Trophoblast cell (in vitro differentiated cells and primary cell): ENCODE measurements around the gene GPR152.

ENCODE experiments used
- DNase-seq, 2 donors: peaks; one replicate each; pipeline ENCODE4 v3.0.0-alpha.2; 2016
- H2AFZ ChIP-seq: 2 replicates; pipeline ENCODE4 v1.6.1; 2013; ENCODE audit warnings: low read length, moderate library complexity, mild to moderate bottlenecking; ENCODE audit not compliant: insufficient read depth, poor library complexity
- H2AK5ac ChIP-seq: 2 replicates; pipeline ENCODE4 v1.6.1; 2013; ENCODE audit warnings: mild to moderate bottlenecking, low read length
- H2BK120ac ChIP-seq: 2 replicates; pipeline ENCODE4 v1.6.1; 2013; ENCODE audit warnings: low read length, mild to moderate bottlenecking, moderate library complexity; ENCODE audit not compliant: insufficient read depth, poor library complexity
- H2BK12ac ChIP-seq: 2 replicates; pipeline ENCODE4 v1.6.1; 2013; ENCODE audit warnings: mild to moderate bottlenecking, low read length, moderate library complexity
- H2BK5ac ChIP-seq: 2 replicates; pipeline ENCODE4 v1.6.1; 2013; ENCODE audit warnings: low read length, low read depth, moderate library complexity, mild to moderate bottlenecking; ENCODE audit not compliant: poor library complexity
- H3K14ac ChIP-seq: 2 replicates; pipeline ENCODE4 v1.6.1; 2013; ENCODE audit warnings: mild to moderate bottlenecking, low read length
- H3K18ac ChIP-seq: 2 replicates; pipeline ENCODE4 v1.6.1; 2013; ENCODE audit warnings: mild to moderate bottlenecking, low read length
- H3K23ac ChIP-seq: 2 replicates; pipeline ENCODE4 v1.6.1; 2013; ENCODE audit warnings: low read length
- H3K27ac ChIP-seq: 2 replicates; pipeline ENCODE4 v1.5.1; 2013; ENCODE audit warnings: low read depth, mild to moderate bottlenecking, inconsistent platforms, low read length, moderate library complexity
- H3K27me3 ChIP-seq: 2 replicates; pipeline ENCODE4 v1.6.1; 2013; ENCODE audit warnings: inconsistent platforms, mild to moderate bottlenecking, low read length, moderate library complexity; ENCODE audit not compliant: insufficient read depth
- H3K36me3 ChIP-seq, 2 experiments: 1 replicate in 1 of 2; 2 replicates in 1 of 2; pipeline ENCODE4 v1.6.1; 2013; ENCODE audit warnings: low read length in 2 of 2, mild to moderate bottlenecking in 2 of 2, moderate library complexity in 1 of 2; ENCODE audit not compliant: insufficient read depth in 2 of 2, control insufficient read depth in 1 of 2
- H3K4ac ChIP-seq: 2 replicates; pipeline ENCODE4 v1.6.1; 2013; ENCODE audit warnings: low read depth, mild to moderate bottlenecking, low read length, moderate library complexity
- H3K4me1 ChIP-seq, 2 experiments: 1 replicate in 1 of 2; 2 replicates in 1 of 2; pipeline ENCODE4 v1.6.1; 2013; ENCODE audit warnings: low read length in 2 of 2, mild to moderate bottlenecking in 2 of 2, moderate library complexity in 1 of 2; ENCODE audit not compliant: insufficient read depth in 2 of 2, control insufficient read depth in 1 of 2
- H3K4me2 ChIP-seq: 2 replicates; pipeline ENCODE4 v1.6.1; 2013; ENCODE audit warnings: inconsistent platforms, mild to moderate bottlenecking, low read length, moderate library complexity
- H3K4me3 ChIP-seq: 2 replicates; pipeline ENCODE4 v1.5.1; 2013; ENCODE audit warnings: mild to moderate bottlenecking, low read depth, low read length, inconsistent platforms
- H3K79me1 ChIP-seq: one replicate; pipeline ENCODE4 v1.6.1; 2013; ENCODE audit warnings: low read length
- H3K79me2 ChIP-seq: 2 replicates; pipeline ENCODE4 v1.6.1; 2013; ENCODE audit warnings: low read length, mild to moderate bottlenecking; ENCODE audit not compliant: control insufficient read depth, insufficient read depth, poor library complexity
- H3K9ac ChIP-seq: 2 replicates; pipeline ENCODE4 v1.6.1; 2013; ENCODE audit warnings: mild to moderate bottlenecking, low read length
- H3K9me3 ChIP-seq: 2 replicates; pipeline ENCODE4 v1.6.1; 2013; ENCODE audit warnings: low read depth, mild to moderate bottlenecking, control low read depth, inconsistent platforms, low read length; ENCODE audit not compliant: insufficient read depth
- H4K12ac ChIP-seq: 2 replicates; pipeline ENCODE4 v1.6.1; 2013; ENCODE audit warnings: low read depth, mild to moderate bottlenecking, low read length, moderate library complexity
- H4K8ac ChIP-seq: 2 replicates; pipeline ENCODE4 v1.6.1; 2013; ENCODE audit warnings: low read depth, mild to moderate bottlenecking, low read length, moderate library complexity
- H4K91ac ChIP-seq: one replicate; pipeline ENCODE4 v1.6.1; 2013; ENCODE audit warnings: low read depth, mild to moderate bottlenecking, low read length, moderate library complexity
- WGBS: extraction: QIAGEN DNeasy Blood & Tissue Kit; methylation state at CpG from one replicate; pipeline ENCODE4 v1.1.7; 2013; ENCODE audit warnings: missing lambda C conversion rate; ENCODE audit not compliant: insufficient read length, insufficient coverage; ENCODE audit errors: extremely low coverage; 5-methylcytosine and 5-hydroxymethylcytosine counted together

GPR152 gene

GRCh38 chr11:67434395-67434881 is 18.1 kb downstream of the GPR152 start:
- Histone ChIP-seq H3K4ac (no peak overlapping the region), H2BK5ac (no peak overlapping the region), H2BK120ac (no peak overlapping the region), H3K4me3 (no peak overlapping the region), H3K18ac (no peak overlapping the region), H3K36me3 (peaks cover 74 to 75% of the 10 kb centered on the region in 2 experiments), H3K4me2 (no peak overlapping the region), H3K14ac (no peak overlapping the region), H3K9ac (no peak overlapping the region), H3K27ac (no peak overlapping the region), H3K23ac (no peak overlapping the region), H3K79me2 (no peaks in the 10 kb centered on the region), H4K8ac (no peak overlapping the region), H3K79me1 (peaks cover 9% of the 10 kb centered on the region), H2BK12ac (no peak overlapping the region), H3K27me3 (no peaks in the 10 kb centered on the region), H3K4me1 (peaks cover 12 to 24% of the 10 kb centered on the region in 2 experiments), H2AFZ (no peak overlapping the region), H2AK5ac (no peak overlapping the region), H4K91ac (no peak overlapping the region), H3K9me3 (no peaks in the 10 kb centered on the region), H4K12ac (no peak overlapping the region)
- no CpG with 5 or more reads among the region's 23 CpGs for WGBS
- no peak for DNase-seq

GRCh38 chr11:67433536-67434394 is 18.8 kb downstream of the GPR152 start:
- Histone ChIP-seq H3K4me2 (no peak overlapping the region), H2AFZ (no peak overlapping the region), H3K4me1 (peaks cover 12 to 29% of the 10 kb centered on the region in 2 experiments), H3K27ac (no peak overlapping the region), H4K12ac (no peak overlapping the region), H3K36me3 (peaks cover 71 to 74% of the 10 kb centered on the region in 2 experiments), H3K9me3 (no peaks in the 10 kb centered on the region), H3K4ac (no peak overlapping the region), H2BK5ac (no peak overlapping the region), H3K9ac (no peak overlapping the region), H3K79me1 (peaks cover 10% of the 10 kb centered on the region), H4K91ac (no peak overlapping the region), H2BK120ac (no peak overlapping the region), H3K23ac (no peak overlapping the region), H3K79me2 (peaks cover under 1% of the 10 kb centered on the region), H3K4me3 (no peak overlapping the region), H4K8ac (no peak overlapping the region), H3K14ac (no peak overlapping the region), H2BK12ac (no peak overlapping the region), H3K18ac (no peak overlapping the region), H3K27me3 (no peaks in the 10 kb centered on the region), H2AK5ac (no peak overlapping the region)
- WGBS, result no CpG with 5 or more reads among the region's 22 CpGs
- DNase-seq, result no peak

- Histone ChIP-seq H3K14ac (no peak overlapping the region), H3K9ac (no peak overlapping the region), H4K8ac (no peak overlapping the region), H2BK12ac (no peak overlapping the region), H3K4me1 (peaks cover 12 to 30% of the 10 kb centered on the region in 2 experiments), H3K27me3 (no peaks in the 10 kb centered on the region), H2AK5ac (no peak overlapping the region), H2AFZ (no peak overlapping the region), H4K91ac (no peak overlapping the region), H3K27ac (no peak overlapping the region), H3K36me3 (peaks cover 64 to 66% of the 10 kb centered on the region in 2 experiments), H2BK5ac (no peak overlapping the region), H3K79me1 (peaks cover 17% of the 10 kb centered on the region), H2BK120ac (no peak overlapping the region), H3K18ac (no peak overlapping the region), H4K12ac (no peak overlapping the region), H3K9me3 (no peaks in the 10 kb centered on the region), H3K4ac (no peak overlapping the region), H3K4me3 (no peak overlapping the region), H3K4me2 (no peak overlapping the region), H3K79me2 (peaks cover 5% of the 10 kb centered on the region), H3K23ac (no peak overlapping the region)
- no CpG with 5 or more reads among the region's 22 CpGs for WGBS
- DNase-seq, result no peak
Observed at GRCh38 chr11:67432655-67433349, 19.7 kb downstream of the GPR152 start.

GRCh38 chr11:67431346-67432249 is 20.9 kb downstream of the GPR152 start:
- Histone ChIP-seq H3K23ac (no peak overlapping the region), H3K9ac (no peak overlapping the region), H2BK5ac (no peak overlapping the region), H3K27me3 (no peaks in the 10 kb centered on the region), H3K4me1 (peaks cover 6 to 22% of the 10 kb centered on the region in 2 experiments), H3K18ac (no peak overlapping the region), H3K79me2 (peaks cover 5% of the 10 kb centered on the region), H3K14ac (no peak overlapping the region), H2BK12ac (no peak overlapping the region), H3K4me3 (no peak overlapping the region), H3K27ac (no peak overlapping the region), H3K4me2 (no peak overlapping the region), H3K9me3 (no peaks in the 10 kb centered on the region), H2AFZ (no peak overlapping the region), H2AK5ac (no peak overlapping the region), H4K12ac (no peak overlapping the region), H3K4ac (no peak overlapping the region), H3K36me3 (peaks cover 60 to 62% of the 10 kb centered on the region in 2 experiments), H4K91ac (no peak overlapping the region), H3K79me1 (peaks cover 11% of the 10 kb centered on the region), H2BK120ac (no peak overlapping the region), H4K8ac (no peak overlapping the region)
- DNase-seq, result peak; percentile 30 to 32
- no CpG with 5 or more reads among the region's 24 CpGs for WGBS
